Testis (tissue), 3 donors: ENCODE data around the gene LRRC26. TPM values are rescaled to one million over a fixed set of nuclear protein-coding genes. Genes with fewer than 3 reads are reported as not detected.

Experiments
- DNase-seq: peaks from one replicate; pipeline ENCODE4 v3.0.0-alpha.2; 2019
- H3K27ac ChIP-seq, 2 donors: fragments of 200-600 bp; sonication (generic); one replicate each; pipeline ENCODE4 v1.5.1; 2019
- H3K27me3 ChIP-seq: fragments of 200-600 bp; sonication (generic); one replicate; pipeline ENCODE4 v1.5.1; 2019
- H3K36me3 ChIP-seq: fragments of 200-600 bp; sonication (generic); one replicate; pipeline ENCODE4 v1.5.1; 2017; ENCODE audit warnings: low read depth; ENCODE audit errors: missing control alignments
- H3K4me1 ChIP-seq: fragments of 200-600 bp; sonication (generic); one replicate; pipeline ENCODE4 v1.5.1; 2019
- H3K4me3 ChIP-seq, 2 donors: fragments of 200-600 bp; sonication (generic); one replicate each; pipeline ENCODE4 v1.5.1; 2017 to 2019
- H3K9me3 ChIP-seq: fragments of 200-600 bp; sonication (generic); one replicate; pipeline ENCODE4 v1.5.1; 2017
- CTCF ChIP-seq, 3 experiments: fragments of 450-650 bp in 2 of 3; fragments of 200-600 bp in 1 of 3; sonication (generic) in 1 of 3; IDR thresholded peaks; one replicate each; pipeline ENCODE4 v1.5.1; 2016 to 2019; ENCODE audit warnings: antibody characterized with exemption in 3 of 3, mild to moderate bottlenecking in 2 of 3, moderate library complexity in 1 of 3
- POLR2A ChIP-seq: fragments of 450-650 bp; IDR thresholded peaks from one replicate; pipeline ENCODE4 v1.6.1; 2017; ENCODE audit warnings: antibody characterized with exemption, mild to moderate bottlenecking, moderate library complexity
- WGBS, 2 donors: methylation state at CpG; one replicate each; pipeline ENCODE4 v1.1.5; 2018; 5-methylcytosine and 5-hydroxymethylcytosine counted together
- intact Hi-C: fragments of 100-400 bp; cut with DNase I; formaldehyde crosslinking; loops from one replicate; pipeline ENCODE4 v1.15.1; 2023; ENCODE audit warnings: low total_unique reads
- polyA plus RNA-seq: library from polyadenylated mRNA; stranded (reverse); fragments of 350-450 nt; fragmentation: Illumina TruSeq; extraction: RNeasy Lipid Tissue Mini Kit (QIAGEN cat#74804); gene quantifications from one replicate; pipeline ENCODE4 v1.2.3, GENCODE V29; 2014; ENCODE audit warnings: low read depth, low replicate concordance; ENCODE audit not compliant: insufficient read depth
- total RNA-seq, 2 donors: library from RNA; depleted of rRNA; stranded (reverse); fragments of >200 nt; gene quantifications; one replicate each; pipeline ENCODE4 v1.2.3, GENCODE V29; 2016

LRRC26 gene
- total and polyA plus RNA-seq, 3 donors from 2014 or later, result 2.4 to 5.1 TPM; not detected in 1

- Histone ChIP-seq H3K4me3 (peak overlapping the region; percentile 26 to 38), H3K27ac (no peak overlapping the region), H3K27me3 (no peaks in the 10 kb centered on the region), H3K9me3 (no peaks in the 10 kb centered on the region), H3K36me3 (no peaks in the 10 kb centered on the region), H3K4me1 (peaks cover 20% of the 10 kb centered on the region)
- no peak for TF ChIP-seq CTCF (IDR thresholded peaks at IDR 0.05)
- no peak for TF ChIP-seq POLR2A
- WGBS, 2 donors, result 0 to 2% methylated on average over 1 to 46 of the region's 57 CpGs
- intact Hi-C loops, result no loop called here
- no peak for DNase-seq
Observed at GRCh38 chr9:137167747-137168572, 1.9 kb downstream of the LRRC26 start.

GRCh38 chr9:137167277-137167746 is 2.5 kb downstream of the LRRC26 start:
- H3K36me3 ChIP-seq, result no peaks in the 10 kb centered on the region
- H3K4me1 ChIP-seq, result peaks cover 21% of the 10 kb centered on the region
- H3K27ac ChIP-seq, result no peak overlapping the region
- DNase-seq, result no peak
- intact Hi-C loops, result no loop called here
- no peak overlapping the region for H3K4me3 ChIP-seq
- TF ChIP-seq POLR2A (no peak), CTCF (IDR thresholded peaks at IDR 0.05) (no peak)
- WGBS, 2 donors, result 19 to 36% methylated on average over 9 to 30 of the region's 44 CpGs
- no peaks in the 10 kb centered on the region for H3K27me3 ChIP-seq
- H3K9me3 ChIP-seq, result no peaks in the 10 kb centered on the region

GRCh38 chr9:137166380-137167229 is 3.2 kb downstream of the LRRC26 start:
- Histone ChIP-seq H3K27me3 (no peaks in the 10 kb centered on the region), H3K36me3 (no peaks in the 10 kb centered on the region), H3K9me3 (no peaks in the 10 kb centered on the region), H3K4me3 (no peak overlapping the region), H3K27ac (no peak overlapping the region), H3K4me1 (peaks cover 21% of the 10 kb centered on the region)
- intact Hi-C loops, result no loop called here
- no peak for DNase-seq
- WGBS, 2 donors, result 73 to 76% methylated on average over 12 to 22 of the region's 22 CpGs
- no peak for TF ChIP-seq CTCF (IDR thresholded peaks at IDR 0.05)
- TF ChIP-seq POLR2A, result no peak

- no peak overlapping the region for H3K27ac ChIP-seq
Observed at GRCh38 chr9:137165250-137165836, 4.5 kb downstream of the LRRC26 start.

More at GRCh38 chr9:137165250-137165836, 4.5 kb downstream of the LRRC26 start:
- WGBS, 2 donors, result 85% methylated on average over 32 of the region's 32 CpGs
- no peaks in the 10 kb centered on the region for H3K36me3 ChIP-seq
- TF ChIP-seq CTCF (IDR thresholded peaks at IDR 0.05), result no peak
- TF ChIP-seq POLR2A, result no peak
- peaks cover 21% of the 10 kb centered on the region for H3K4me1 ChIP-seq
- no peaks in the 10 kb centered on the region for H3K9me3 ChIP-seq
- no peak overlapping the region for H3K4me3 ChIP-seq
- DNase-seq, result no peak
- intact Hi-C loops, result no loop called here
- H3K27me3 ChIP-seq, result no peaks in the 10 kb centered on the region
